GM18517 (cell line): ENCODE measurements around the gene ZNF789.
"Not testable (repeated sequence)": the region's sequence is repeated elsewhere in the genome, so short reads cannot be mapped to it uniquely, and the experiment has no call there.

Source experiments
- ATAC-seq: cut with Tn5 transposase; IDR thresholded peaks from one replicate; pipeline ENCODE4 v1.9.1; 2021; ENCODE audit warnings: mild to moderate bottlenecking, moderate library complexity; ENCODE audit not compliant: unreplicated experiment

The ZNF789 gene

DNA sequence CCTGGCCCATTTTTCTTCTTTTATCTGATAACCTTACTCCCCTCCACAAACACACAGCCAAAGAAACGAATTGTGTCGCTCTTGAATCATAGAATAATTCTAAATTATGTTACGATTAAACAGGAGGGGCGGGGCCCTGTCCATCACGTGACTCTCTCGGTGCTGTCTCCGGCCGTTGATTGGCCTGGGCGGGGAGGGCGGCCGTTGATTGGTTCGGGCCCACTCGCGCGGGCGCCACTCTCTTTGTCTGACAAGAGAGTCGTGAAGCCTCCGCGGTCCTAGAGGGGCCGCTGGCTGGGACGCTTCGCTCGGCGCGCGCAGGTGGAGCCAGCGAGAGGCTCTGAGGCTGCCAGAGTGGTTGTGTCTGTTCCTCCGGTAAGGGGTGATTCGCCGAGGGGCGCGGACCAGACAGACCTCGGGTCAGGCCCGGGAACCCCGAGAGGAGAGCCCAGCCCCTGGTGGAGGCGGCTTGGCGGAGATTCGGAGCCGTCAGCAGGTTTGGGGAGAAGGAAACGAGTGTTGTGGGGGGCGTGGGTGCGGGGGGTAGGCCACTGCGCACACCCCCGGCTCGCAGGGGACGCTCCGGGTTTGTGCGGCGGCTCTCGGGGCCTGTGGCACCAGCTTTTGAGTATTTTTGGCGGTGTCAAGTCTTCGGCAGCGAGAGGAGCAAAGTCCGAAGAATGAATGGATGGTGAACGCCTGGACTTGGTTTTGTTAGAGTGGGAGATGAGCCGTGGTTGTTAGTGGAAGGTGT is at the start of gene ZNF789:
TSS of gene ZNF789 (plus strand) at position 330 of the 754 bp plus-strand sequence. CDS start 3,567 bp downstream, outside the sequence.
- ATAC-seq, result peak; percentile 73

DNA sequence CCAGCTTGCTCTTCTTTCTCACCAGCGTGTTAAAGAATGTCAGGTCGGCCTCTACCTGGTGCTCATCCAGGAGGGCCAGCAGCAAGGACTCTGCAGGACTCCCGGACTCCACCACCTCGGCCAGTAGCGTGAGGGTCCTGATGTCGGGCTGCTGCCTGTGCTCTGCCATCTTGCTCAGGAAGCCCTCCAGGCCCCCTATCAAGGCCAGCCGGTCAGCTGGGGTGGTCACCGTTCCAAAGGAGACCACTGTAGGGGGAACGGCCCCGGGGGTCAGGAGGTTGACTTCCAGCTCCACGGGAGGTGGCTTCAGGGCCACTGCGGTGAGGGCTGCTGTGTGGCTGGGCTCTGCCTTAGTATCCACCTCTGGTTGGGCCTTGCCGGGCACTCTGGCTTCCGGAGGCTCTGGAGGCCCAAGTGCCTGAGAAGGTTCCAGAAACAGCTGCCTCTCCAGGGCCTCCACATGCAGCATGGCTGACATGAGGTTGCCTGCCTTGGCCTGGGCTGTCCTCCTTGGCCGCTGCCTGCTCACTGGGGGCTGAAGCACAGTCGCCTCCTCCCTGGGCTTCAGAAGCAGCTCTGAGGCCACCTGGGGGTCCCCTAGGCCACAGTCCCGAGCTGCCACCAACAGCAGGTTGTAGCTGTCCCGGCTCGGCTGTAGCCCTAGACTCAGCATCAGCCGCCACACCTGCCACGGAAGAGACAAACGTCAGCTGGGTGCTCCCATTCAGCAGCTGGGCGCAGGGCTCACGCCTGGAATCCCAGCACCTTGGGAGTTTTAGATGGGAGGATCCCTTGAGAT is 47.6 kb upstream of the ZNF789 start:
- ATAC-seq, result no peak

DNA sequence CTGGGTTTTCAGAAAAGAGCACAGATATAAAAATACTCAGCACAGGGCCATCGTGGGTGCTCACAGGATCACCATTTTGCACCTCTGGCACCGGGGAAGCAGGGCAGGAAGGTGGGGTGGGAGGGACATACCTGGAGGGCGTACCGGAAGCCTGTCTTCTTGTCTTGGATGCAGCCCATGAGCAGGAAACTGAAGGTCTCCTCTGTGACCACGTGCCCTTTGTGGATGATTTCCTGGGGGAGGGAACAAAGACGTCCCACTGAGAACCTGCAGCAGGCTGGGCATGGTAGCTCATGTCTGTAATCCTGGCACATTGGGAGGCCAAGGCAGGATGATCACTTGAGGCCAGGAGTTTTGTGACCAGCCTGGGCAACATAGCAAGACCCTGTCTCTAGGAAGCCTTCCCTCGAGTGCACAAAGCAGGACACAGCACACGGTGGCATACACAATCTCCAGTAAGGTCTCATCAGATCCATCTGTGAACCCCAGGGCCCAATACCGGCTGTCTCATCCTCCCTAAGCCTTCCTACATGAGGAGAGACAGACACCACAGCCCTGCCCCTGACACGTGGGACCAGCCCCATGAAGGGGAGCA is 43.6 kb upstream of the ZNF789 start:
- ATAC-seq, result no peak

DNA sequence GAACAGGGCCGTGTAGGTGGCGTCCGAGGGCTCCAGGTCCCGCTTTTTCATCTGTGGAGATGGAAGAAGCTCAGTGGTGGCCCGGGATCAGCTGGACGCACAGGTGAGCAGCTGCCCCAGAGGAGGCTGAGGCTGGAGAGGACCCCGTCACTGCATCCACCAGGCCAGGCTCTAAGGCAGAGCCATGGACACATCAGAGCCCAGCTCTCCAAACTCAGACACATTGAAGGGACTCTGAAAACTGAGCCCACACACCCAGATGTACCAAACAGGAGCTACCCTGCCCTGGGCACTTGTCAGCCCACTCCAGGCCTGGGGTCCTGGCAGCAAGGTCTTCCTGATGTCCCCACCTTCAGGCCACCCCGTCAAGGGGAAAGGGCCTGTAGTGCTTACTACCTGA is 42.9 kb upstream of the ZNF789 start:
- ATAC-seq, result no peak

DNA sequence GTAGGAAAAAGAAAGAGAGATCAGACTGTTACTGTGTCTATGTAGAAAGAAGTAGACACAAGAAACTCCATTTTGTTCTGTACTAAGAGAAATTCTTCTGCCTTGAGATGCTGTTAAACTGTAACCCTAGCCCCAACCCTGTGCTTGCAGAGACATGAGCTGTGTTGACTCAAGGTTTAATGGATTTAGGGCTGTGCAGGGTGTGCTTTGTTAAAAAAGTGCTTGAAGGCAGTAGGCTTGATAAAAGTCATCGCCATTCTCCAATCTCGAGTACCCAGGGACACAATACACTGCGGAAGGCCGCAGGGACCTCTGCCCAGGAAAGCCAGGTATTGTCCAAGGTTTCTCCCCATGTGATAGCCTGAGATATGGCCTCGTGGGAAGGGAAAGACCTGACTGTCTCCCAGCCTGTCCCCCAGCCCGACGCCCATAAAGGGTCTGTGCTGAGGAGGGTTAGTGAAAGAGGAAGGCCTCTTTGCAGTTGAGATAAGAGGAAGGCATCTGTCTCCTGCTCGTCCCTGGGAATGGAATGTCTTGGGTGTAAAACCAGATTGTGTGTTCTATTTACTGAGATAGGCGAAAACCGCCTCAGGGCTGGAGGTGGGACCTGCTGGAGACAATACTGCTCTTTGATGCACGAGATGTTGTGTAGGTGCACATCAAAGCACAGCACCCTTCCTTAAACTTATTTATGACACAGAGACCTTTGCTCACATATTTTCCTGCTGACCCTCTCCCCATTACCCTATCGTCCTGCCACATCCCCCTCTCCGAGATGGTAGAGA is 40.7 kb upstream of the ZNF789 start:
- not testable (repeated sequence) for ATAC-seq

DNA sequence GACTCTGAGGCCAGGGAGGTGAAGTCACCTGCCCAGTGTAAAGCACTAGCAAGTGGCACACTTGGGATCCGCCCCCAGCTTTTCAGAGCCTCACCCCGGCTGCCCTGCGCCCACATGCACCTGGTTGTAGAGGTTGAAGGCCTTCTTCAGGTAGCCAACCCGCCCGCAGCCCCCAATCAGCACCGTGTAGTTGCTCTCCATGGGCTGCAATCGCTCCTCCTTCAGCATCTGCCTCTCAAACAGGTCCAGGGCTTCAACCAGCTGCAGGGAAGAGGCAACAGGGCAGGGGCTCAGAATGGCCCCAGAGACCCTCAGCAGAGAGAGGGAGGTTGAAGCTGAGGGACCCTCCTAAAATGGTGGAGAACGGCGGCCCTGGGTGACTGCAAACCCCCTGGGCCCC is 39.5 kb upstream of the ZNF789 start:
- ATAC-seq, result no peak

DNA sequence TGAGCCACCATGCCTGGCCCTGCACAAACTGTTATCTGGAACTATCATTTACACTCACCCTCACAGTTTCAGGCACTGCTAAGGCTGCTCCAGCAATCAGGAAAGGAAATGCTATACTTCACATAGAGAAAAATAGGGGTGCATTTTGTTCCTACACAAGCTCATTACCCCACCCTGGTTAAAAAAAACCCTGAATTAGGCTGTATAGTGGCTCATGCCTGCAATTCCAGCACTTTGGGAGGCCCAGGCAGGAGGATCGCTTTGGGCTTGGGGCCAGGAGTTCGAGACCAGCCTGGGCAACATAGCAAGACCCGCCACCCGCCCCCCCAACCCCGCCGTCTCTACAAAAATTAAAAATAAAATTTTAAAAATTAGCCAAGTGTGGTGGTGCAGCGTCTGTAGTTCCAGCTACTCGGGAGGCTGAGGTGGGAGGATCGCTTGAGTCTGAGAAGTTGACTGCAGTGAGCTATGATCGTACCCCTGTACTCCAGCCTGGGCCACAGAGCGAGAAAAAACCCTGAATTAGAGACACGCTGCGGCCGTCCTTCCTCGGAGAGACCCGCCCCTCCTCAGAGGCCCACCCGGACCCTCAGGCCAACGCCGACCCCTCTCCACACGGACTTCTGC is 34.6 kb upstream of the ZNF789 start:
- no peak for ATAC-seq

DNA sequence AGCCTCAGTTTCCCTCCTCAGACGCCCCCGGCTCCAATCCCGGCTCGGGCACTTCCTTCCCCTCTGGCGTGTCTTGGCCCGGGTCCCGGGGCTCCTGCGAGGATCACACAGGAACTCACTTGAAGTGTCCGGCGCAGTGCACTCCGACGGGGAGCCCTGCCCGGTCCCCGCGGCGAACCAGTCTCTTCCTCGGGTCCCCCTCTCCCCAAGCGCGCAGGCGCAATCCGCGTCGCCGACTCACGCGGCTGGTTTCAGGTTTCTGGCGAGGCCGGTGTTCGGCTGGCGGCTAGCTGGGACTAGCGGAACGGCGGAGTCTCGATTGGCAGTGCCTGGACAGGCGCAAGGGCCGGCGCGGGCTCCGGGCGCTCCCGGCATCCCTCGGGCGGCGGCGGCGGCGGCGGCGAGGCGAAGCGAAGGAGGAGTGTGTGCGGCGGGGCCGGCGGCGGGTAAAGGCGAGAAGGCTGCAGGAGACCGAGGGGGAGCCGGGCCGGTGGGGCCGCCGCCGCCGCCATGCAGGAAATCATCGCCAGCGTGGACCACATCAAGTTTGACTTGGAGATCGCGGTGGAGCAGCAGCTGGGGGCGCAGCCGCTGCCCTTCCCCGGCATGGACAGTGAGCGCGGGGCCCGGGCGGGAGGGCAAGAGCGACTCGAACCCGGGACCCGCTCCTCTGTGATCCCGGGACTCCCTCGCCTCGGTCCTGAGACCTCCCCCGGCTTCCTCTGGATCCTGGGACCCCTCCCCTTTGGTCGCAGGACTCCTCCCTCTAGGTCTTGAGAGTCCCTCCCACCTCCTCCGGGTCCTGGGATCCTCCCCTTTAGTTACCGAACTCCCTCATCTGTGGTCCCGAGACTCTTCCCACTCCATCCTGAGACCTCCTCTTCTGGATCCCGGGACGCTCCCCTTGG is 33.9 kb upstream of the ZNF789 start, which contains the start of the genes CPSF4 and PTCD1:
TSS of gene CPSF4 (plus strand) at position 371 of the 908 bp plus-strand sequence. CDS start at position 511, 140 bp downstream.
TSS of gene PTCD1 (minus strand) at position 226 of the 908 bp plus-strand sequence. CDS start 3,556 bp downstream, outside the sequence.
- peak; percentile 86 for ATAC-seq

DNA sequence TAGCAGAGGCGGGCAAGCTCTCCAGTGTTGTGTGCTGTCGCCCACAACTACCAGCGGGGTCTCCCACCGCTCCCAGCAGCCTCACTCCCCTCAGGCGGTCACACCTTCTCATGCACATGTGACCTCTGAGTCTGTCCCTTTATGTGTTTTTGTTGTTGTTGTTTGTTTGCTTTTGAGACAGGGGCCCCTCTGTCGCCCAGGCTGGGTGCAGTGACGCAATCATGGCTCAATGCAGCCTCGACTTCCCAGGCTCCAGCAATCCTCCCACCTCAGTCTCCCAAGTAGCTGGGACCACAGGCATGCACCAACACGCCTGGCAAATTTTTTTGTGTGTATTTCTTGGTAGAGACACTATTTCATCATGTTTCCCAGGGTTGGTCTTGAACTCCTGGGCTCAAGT is 32.5 kb upstream of the ZNF789 start:
- ATAC-seq, result no peak

DNA sequence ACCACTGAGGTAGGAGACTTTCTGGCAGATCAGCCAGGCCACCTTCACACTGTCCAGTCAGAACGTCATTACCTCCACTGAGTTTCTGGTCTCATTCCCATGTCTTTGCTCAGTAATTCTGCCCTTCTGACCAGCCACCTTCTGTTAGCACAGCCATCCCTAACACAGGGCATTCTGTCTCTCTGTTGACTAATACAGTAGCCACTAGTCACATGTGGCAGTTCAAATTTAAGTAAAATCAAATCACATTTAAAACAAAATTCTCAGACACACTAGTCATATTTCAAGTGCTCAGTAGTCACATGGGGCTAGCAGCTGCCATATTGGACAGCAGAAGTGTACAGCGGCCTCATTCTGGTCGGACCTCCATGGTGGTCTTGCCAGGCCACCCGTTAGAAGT is 26.6 kb upstream of the ZNF789 start:
- no peak for ATAC-seq

DNA sequence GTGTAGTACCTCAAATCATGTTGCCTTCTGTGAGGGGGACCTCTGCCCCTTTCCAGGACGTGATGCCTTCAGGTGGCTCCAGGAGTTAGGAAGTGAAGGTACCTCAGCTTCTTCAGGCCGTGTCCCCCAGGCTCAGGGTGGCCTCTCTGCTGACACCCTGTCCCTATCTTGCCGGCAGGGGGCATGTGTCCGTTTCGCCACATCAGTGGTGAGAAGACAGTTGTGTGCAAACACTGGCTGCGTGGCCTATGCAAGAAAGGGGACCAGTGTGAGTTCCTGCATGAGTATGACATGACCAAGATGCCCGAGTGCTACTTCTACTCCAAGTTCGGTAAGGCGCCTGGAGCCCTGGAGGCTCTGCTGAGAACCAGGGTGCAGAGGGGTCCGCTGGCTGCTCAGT is 24.7 kb upstream of the ZNF789 start:
- no peak for ATAC-seq

DNA sequence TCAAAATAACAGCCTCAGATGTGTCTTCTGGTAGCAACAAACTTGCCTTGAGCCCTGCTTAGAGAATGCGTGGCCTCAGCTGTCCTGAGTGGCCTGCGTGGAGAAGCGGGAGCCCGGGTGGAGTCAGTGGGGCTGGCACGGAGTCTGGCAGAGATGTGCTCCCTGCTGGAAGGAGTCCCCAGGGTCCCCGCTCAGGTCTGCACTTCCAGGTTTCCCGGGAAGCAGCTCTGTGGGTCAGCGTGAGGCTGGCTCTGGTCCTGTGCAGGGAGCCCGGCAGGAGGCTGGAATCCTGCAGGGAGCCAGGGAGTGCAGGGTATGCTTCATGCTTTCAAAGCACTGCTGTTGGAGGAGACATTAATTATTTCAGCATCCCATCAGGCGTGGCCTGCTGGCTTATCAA is 23.8 kb upstream of the ZNF789 start:
- no peak for ATAC-seq

DNA sequence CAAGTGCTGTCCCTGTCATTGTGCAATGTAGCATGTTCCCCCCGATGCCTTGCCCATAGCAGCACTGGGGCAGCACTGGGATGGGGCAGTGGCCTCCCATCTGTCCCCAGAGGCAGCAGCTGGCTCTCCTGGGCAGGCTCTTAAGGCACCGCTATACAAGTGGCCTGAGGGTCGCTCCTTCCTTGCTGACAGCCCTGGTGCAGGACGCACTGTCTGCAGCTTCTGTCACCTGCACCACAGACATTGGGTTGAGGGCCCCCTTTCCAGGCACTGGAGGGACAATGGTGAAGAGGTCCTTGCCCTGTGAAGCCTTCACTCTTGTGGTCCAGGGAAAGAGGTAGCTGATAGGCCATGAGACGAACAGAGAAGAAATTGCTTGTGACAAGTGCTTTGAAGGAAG is 23.4 kb upstream of the ZNF789 start:
- no peak for ATAC-seq

DNA sequence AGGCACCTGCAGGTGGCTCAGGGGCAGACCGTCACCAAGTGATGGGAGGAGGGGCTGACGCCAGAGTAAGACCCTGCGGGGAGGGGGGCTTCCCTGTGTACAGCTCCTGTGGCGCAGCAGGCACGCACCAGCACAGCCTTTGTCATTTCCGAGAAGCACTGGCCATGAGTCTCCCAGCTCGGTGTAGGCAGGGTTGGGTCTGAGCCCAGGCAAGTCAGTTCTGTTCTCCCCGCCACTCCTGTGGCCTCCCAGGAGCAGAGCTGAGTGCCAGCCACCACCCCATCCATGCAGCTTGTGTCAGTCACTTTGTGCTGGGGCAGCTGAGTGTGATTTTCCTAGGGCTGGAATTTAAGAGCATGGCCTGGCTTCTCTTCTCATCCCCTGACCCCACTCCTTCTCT is 20.8 kb upstream of the ZNF789 start:
- ATAC-seq, result no peak

DNA sequence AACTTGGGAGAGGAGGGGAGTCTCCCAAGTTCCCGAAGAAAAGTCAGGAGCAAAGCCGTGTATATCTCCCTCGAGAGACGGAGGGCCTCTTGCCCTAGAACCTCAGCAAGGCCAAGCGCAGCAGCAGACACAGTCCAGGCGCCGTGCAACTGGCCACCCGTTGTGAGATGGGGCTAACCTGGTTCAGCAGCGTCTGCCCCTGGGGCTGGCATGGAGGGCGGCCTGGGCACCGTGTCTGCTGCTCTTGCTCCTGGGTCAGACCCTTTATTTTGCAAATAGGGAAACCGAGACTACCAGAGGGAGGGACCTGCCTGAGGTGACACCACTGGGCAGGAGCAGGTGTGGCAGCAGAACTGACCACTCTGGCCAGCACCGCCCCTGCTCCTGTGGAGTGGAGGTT is 20.1 kb upstream of the ZNF789 start:
- ATAC-seq, result no peak

DNA sequence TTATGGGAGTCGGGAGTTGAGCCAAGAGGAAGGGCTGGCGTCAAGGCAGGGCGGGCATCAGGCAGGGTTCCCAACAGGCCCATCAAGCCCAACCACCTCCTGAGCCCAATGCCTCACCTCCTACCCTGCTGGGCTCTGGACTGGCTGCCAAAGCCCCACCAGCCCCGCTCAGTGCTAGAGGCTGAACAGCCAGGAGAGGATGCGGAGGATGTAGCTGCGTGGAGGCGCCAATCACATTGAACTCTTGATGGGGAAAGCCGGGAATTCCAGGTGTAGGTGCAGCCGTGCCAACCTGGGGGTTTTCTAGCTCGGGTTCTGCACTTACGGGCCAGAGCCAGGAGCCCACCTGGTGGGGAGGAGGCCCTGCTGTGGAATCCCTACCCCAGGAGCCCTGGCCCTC is 19.6 kb upstream of the ZNF789 start:
- ATAC-seq, result no peak

DNA sequence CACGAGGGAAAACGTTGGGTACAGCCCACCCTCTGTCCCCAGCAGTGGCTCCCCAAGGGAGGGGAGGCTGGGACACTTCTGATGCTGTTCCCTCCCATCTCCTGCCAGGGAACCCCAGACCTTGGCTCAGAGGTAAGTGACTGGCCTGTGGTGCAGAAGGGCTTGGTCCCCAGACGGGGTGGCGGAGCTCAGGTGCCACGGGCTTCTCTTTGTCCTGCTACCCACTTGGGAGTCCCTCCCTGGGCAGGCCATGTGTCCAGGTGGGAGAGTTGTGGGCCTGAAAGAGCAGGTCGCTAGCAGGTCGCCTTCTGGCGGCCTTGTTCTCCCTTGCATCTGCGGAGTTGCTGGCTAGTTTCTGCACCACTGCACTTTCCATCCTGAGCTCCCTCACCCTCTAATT is 16.8 kb upstream of the ZNF789 start:
- no peak for ATAC-seq

DNA sequence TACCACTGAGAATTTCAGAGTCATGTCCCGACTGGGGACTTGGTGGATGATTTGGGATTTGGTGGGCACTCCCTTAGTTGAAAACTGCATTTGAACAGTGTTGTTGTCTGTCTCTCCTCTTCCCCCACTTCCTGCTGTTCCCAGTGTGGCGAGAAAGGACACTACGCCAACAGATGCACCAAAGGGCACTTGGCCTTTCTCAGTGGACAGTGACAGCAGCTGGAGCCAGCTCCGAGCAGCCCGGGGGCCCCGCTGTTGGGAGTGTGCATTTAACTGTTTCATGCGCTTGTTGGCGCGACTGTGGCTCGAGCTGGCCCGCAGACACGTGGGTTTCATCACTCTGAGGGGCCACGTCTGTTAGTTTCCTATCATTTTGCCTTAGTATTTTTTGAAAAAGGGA is 16.4 kb upstream of the ZNF789 start:
- no peak for ATAC-seq

DNA sequence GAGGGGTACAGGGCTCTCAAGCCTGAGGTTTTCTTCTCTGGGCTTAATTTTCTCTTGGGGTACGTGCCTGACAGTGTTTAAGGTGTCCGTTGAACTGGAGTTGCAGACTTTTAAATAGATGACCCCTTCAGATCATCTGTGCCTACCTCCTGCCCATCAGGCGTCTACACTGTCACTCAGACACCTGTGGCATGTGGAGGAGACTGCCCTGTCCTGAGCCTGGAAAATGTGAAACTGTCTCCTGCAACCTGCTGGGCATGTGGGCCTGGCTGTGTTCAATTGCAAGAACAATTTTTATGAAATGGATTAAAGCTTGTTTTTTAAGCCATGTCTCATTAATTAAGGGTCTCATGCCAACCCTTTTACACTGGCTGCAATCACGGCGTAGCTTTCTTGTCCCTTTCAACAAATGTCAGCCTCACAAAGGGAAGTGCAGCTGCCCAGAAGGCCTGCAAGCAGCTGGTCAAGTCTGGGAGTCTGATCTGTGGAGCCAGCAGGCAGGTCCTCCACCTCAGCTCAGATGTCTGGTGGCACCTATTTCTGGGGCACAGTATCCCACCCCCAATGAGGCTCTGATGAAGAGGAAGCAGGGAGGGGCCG is 15.5 kb upstream of the ZNF789 start:
- ATAC-seq, result no peak
